ENCODE measurements around the gene PACSIN3. TPM values are rescaled to one million over a fixed set of nuclear protein-coding genes. Genes with fewer than 3 reads are reported as not detected.
"Not testable (repeated sequence)": the region's sequence is repeated elsewhere in the genome, so short reads cannot be mapped to it uniquely, and the experiment has no call there.

The PACSIN3 gene
- total RNA-seq, 1 donor, result not detected

DNA sequence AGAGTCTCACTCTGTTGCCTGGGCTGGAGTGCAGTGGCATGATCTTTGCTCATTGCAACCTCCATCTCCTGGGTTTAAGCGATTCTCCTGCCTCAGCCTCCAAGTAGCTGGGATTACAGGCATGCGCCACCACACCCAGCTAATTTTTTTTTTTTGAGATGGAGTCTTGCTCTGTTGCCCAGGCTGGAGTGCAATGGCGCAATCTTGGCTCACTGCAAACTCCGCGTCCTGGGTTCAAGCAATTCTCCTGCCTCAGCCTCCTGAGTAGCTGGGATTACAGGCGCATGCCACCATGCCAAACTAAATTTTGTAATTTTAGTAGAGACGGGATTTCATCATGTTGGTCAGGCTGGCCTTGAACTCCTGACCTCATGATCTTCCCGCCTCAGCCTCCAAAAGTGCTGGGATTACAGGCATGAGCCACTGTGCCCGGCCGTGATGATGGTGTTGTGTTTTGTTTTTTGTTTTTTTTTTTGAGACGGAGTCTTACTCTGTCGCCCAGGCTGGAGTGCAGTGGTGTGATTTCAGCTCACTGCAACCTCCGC is 21.8 kb upstream of the PACSIN3 start:
- not testable (repeated sequence) for H3K4me1 ChIP-seq (ENCODE audit: insufficient read depth, low read length); H3K4me3 ChIP-seq (ENCODE audit: low read length); H3K9me3 ChIP-seq (ENCODE audit: low read depth, low read length); H3K27me3 ChIP-seq (ENCODE audit: insufficient read depth, low read length)

DNA sequence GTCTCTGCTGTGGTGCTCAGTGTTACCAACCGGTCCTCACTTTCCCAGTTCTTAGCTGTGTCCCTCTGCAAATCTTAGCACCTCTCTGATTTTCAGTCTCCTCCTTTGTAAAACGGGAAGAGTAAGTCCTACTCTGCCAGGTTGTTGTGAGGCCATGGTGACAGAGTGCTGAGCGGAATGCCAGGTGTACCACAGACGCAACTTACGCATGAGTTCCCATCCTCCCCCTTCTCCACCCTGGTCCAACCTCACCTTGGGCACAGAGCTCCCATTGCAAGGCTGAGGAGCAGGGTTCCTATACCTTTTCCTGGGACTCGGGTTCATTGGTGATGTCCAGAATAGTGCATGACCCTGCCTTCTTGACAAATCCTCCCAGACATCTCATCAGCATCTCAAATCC is 21.2 kb upstream of the PACSIN3 start:
- no peaks in the 10 kb centered on the region for H3K27me3 ChIP-seq (ENCODE audit: insufficient read depth, low read length)
- H3K4me1 ChIP-seq (ENCODE audit: insufficient read depth, low read length), result no peaks in the 10 kb centered on the region
- no peak overlapping the region for H3K4me3 ChIP-seq (ENCODE audit: low read length)
- H3K9me3 ChIP-seq (ENCODE audit: low read depth, low read length), result no peaks in the 10 kb centered on the region

DNA sequence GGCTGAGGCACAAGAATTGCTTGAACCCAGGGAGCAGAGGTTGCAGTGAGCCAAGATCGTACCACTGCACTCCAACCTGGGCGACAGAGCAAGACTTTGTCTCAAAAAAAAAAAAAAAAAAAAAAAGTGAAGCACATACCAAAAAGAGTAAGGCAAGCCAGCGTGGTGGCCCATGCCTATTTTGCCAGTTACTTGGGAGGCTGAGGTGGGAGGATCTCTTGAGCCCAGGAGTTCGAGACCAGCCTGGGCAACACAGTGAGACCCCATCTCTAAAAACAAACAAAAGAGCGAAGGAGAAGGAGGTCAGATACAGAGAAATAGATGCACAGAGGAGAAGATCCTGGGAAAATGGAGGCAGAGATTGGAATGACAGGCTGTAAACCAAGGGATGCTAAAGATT is 20.3 kb upstream of the PACSIN3 start:
- not testable (repeated sequence) for H3K4me3 ChIP-seq (ENCODE audit: low read length); H3K4me1 ChIP-seq (ENCODE audit: insufficient read depth, low read length); H3K27me3 ChIP-seq (ENCODE audit: insufficient read depth, low read length)

DNA sequence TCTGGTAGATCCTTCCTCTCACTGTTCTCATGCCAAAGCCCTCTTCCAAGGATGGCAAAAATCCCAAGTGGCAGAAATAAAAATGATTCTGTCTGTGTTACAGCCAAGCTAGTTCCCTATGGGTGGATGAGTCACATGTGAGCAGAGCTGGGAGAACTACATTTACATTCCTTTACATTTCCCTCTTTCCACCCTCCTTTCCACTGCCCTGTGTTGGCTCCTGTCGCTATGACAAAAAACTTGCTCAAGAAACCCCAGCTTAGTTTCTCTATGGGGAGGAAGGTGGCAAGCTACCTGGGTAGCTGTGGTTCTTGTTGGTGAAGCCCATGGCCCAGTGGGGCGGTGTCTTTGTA is 18.4 kb upstream of the PACSIN3 start:
- Histone ChIP-seq H3K27me3 (ENCODE audit: insufficient read depth, low read length) (no peaks in the 10 kb centered on the region), H3K4me1 (ENCODE audit: insufficient read depth, low read length) (no peaks in the 10 kb centered on the region), H3K4me3 (ENCODE audit: low read length) (no peak overlapping the region), H3K9me3 (ENCODE audit: low read depth, low read length) (no peaks in the 10 kb centered on the region)

More for the DNA sequence above, 20.3 kb upstream of the PACSIN3 start:
- H3K9me3 ChIP-seq (ENCODE audit: low read depth, low read length), result not testable (repeated sequence)

DNA sequence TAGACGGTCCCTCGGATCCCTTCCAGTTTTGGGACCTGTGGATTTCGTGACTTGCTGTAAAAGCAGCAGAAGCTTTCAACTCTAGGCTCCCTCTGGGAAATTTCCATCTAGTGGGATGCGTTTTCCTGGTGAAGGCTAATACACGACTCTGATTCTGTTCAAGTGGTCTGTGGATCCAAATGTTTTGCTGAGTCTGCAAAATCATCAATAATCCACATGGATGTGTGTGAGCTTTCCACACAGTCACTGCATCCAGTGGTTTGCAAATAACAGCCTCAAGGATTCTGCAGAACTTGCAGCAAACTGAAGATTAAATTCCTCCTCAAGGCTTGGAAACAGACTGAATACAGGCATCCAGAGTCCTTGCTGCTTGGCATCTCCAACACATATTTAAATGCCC is 16.3 kb upstream of the PACSIN3 start:
- no peaks in the 10 kb centered on the region for H3K9me3 ChIP-seq (ENCODE audit: low read depth, low read length)
- no peaks in the 10 kb centered on the region for H3K27me3 ChIP-seq (ENCODE audit: insufficient read depth, low read length)

DNA sequence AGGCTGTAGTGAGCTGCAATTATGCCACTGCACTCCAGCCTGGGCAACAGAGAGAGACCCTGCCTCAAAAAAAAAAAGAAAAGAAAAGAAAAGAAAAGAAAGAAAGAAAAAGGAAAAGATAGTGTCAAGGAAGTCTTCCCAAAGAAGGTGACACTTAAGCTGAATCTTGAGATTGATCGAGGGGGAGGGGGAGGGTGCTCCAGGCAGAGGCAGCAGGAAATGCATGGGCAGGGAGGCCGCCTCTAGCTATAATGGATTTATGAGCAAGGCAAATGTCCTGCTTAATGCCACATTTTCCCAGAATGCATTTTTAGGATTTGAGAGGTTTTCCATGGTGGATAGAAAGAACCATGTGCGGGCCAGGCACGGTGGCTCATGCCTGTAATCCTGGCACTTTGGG is 14.8 kb upstream of the PACSIN3 start:
- H3K4me1 ChIP-seq (ENCODE audit: insufficient read depth, low read length), result no peaks in the 10 kb centered on the region
- H3K27me3 ChIP-seq (ENCODE audit: insufficient read depth, low read length), result no peaks in the 10 kb centered on the region
- H3K9me3 ChIP-seq (ENCODE audit: low read depth, low read length), result no peaks in the 10 kb centered on the region
- no peak overlapping the region for H3K4me3 ChIP-seq (ENCODE audit: low read length)

More for the DNA sequence above, 16.3 kb upstream of the PACSIN3 start:
- Histone ChIP-seq H3K4me3 (ENCODE audit: low read length) (no peak overlapping the region), H3K4me1 (ENCODE audit: insufficient read depth, low read length) (no peaks in the 10 kb centered on the region)

DNA sequence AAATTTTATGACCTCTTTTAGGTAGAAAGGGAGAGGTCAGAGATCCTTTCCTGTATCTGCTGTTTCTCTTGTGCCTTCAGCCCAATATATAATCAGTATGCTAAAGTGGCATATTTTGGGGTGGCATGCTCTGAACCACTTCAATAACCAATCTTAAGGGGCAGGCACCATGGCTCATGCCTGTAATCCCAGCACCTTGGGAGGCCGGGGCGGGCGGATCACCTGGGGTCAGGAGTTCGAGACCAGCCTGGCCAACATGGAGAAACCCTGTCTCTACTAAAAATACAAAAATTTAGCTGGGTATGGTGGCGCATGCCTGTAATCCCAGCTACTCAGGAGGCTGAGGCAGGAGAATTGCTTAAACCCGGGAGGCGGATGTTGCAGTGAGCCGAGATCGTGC is 11.9 kb upstream of the PACSIN3 start:
- H3K27me3 ChIP-seq (ENCODE audit: insufficient read depth, low read length); H3K9me3 ChIP-seq (ENCODE audit: low read depth, low read length); H3K4me1 ChIP-seq (ENCODE audit: insufficient read depth, low read length); H3K4me3 ChIP-seq (ENCODE audit: low read length): not testable (repeated sequence)

DNA sequence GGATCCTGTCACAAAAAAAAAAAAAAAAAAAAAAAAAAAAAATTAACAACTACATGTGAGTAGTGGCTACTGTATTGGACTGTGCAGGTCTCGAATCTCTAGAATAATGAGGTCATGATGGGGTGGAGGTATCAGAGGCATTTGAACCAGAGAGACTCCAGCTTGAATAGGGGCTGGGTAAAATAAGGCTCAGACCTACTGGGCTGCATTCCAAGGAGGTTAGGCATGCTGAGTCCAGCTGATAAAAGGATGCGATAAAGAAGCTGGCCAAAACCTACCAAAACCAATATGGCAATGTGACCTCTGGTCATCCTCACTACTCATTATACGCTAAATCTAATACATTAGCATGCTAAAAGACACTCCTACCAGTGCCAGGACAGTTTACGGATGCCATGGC is 5.9 kb upstream of the PACSIN3 start:
- Histone ChIP-seq H3K9me3 (ENCODE audit: low read depth, low read length) (no peaks in the 10 kb centered on the region), H3K27me3 (ENCODE audit: insufficient read depth, low read length) (peaks cover 14% of the 10 kb centered on the region), H3K4me3 (ENCODE audit: low read length) (no peak overlapping the region), H3K4me1 (ENCODE audit: insufficient read depth, low read length) (peaks cover 5% of the 10 kb centered on the region)

DNA sequence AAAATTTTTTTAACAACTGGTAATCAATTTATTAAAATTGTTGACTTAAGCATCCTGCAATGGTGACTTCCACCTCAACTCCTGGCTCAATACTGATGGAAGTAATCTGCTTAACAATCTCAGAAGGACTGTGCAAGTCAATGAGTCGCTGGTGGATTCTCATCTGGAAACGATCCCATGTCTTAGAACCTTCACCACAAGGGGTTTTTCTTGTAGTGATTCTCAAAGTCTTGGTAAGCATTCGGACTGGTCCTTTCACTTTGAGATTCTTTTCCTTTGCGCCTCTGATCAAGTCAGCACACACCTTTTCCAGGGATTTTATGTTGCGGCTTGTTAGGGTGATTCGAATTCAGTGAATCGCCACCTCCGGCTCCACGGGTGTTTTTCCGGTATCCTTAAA is 4.9 kb upstream of the PACSIN3 start:
- H3K4me3 ChIP-seq (ENCODE audit: low read length); H3K9me3 ChIP-seq (ENCODE audit: low read depth, low read length): not testable (repeated sequence)
- H3K27me3 ChIP-seq (ENCODE audit: insufficient read depth, low read length), result peaks cover 20% of the 10 kb centered on the region
- H3K4me1 ChIP-seq (ENCODE audit: insufficient read depth, low read length), result peaks cover 13% of the 10 kb centered on the region

DNA sequence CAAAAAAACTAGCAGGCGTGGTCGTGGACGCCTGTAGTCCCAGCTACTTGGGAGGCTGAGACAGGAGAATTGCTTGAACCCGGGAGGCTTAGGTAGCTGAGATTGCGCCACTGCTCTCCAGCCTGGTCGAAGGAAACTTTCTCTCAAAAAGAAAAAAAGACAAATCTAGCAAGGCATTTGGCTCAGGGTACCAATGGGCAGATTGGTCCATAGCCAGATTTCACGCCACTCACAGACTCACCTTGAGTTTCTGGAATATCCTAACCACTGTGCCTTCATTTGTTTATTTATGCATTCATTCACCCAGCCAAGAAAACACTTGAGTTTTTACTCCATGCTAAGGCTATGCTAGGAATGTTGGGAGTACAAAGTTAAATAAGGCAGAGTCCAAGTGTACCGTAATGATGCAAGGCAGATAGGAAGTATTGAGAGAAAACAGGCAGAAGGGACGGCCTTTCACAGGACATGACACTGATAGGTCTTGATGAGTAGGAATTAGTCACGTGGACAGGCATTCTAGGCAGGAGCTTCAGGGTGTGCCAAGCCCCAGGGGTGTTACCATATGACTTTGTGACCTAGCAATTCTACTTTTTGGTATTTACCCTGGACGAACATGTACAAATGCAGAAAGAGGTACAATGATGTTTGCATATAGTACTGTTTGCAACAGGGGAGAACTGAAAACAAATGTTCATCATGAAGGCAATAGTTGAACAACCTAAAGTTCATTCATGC is 3.0 kb upstream of the PACSIN3 start:
- Histone ChIP-seq H3K4me1 (ENCODE audit: insufficient read depth, low read length) (peaks cover 22% of the 10 kb centered on the region), H3K4me3 (ENCODE audit: low read length) (no peak overlapping the region), H3K27me3 (ENCODE audit: insufficient read depth, low read length) (peaks cover 35% of the 10 kb centered on the region), H3K9me3 (ENCODE audit: low read depth, low read length) (no peaks in the 10 kb centered on the region)

DNA sequence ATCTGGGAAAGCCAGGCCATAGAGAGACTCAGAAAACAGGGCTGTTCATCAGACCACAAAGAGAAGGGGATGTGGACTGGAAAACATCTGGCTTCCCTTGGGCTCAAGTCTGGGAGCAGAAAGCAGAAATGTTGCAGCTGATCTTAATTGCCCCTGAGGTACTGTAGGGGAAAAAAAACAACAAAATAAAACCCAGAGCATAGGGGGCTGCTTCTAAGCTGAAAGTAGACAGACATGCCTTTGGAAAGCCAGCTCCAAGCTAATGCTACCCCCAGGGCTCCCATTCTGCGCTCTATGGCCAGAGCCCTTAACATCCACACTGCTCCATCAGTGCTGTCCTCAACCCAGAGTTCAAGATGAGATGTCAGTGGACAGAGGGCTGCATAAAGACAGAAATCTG is 2.0 kb upstream of the PACSIN3 start:
- Histone ChIP-seq H3K4me3 (ENCODE audit: low read length) (no peak overlapping the region), H3K27me3 (ENCODE audit: insufficient read depth, low read length) (peaks cover 44% of the 10 kb centered on the region), H3K9me3 (ENCODE audit: low read depth, low read length) (no peaks in the 10 kb centered on the region), H3K4me1 (ENCODE audit: insufficient read depth, low read length) (peaks cover 22% of the 10 kb centered on the region)

DNA sequence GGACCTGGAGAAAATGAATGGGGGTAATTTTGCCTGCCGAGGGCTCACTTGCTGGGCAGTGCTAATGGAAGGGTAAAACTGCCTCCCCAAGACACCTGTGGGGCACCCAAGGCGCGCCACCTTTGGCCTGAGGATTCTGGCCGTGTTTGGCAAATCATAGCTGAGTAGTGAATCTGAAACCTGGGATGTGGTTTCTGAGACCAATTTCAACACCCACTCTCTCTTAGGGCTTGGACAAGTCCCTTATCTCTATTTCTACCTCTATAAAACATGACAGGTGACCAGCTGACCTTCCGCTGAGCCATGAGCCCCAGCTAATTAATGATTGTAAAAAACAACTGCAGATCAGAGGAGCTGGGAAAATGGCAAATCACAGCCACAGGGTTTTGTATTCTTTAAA is 1.5 kb upstream of the PACSIN3 start:
- peaks cover 22% of the 10 kb centered on the region for H3K4me1 ChIP-seq (ENCODE audit: insufficient read depth, low read length)
- no peak overlapping the region for H3K4me3 ChIP-seq (ENCODE audit: low read length)
- H3K27me3 ChIP-seq (ENCODE audit: insufficient read depth, low read length), result peaks cover 44% of the 10 kb centered on the region
- H3K9me3 ChIP-seq (ENCODE audit: low read depth, low read length), result no peaks in the 10 kb centered on the region

DNA sequence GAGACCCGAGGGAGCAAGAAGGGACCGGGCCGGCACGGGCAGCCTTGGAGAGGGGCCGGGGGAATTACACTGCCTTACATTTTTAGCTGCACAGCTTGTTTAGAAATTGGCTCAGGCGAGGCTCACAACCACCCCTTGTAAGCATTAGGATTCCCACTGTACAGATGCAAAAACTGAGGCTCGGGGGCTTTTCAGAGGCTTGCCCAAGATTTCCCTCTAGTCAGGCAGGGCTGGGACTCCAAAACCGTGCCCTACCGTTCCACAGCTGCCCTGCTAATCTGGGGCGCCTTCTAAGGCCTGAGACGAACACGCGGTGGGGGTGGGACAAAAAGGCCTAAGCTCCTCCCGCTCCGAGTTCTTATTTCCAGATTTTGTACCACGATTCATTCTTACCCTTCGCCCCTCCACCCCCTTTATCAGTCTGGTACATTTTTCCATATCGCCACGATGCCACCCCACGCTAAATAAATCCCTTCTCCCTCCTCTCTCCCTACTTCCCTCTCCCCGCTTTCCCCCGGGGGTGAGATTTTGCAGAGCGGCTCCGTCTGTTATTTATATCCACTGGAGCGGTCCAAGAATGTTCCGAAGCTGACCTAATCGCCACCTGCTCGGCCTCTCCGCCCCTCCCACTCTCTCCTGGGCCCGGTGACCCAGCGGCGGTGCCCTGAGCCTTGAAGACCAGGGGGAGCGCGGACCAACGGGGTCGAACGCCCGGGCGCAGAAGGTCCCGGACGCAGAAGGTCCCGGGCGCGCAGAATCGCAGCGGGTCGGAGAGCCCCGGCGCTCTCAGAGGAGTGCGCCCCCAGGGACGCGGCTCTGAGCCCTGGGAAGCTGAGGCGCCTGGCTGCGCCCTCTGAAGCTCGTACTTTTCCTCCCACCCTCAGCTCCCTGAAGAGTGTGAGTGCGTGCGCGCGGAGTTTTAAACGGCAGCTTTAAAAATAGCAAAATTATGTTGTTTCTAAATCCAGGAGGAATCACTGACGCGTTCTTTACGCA is 764 bp upstream of the PACSIN3 start:
- Histone ChIP-seq H3K27me3 (ENCODE audit: insufficient read depth, low read length) (peaks cover 44% of the 10 kb centered on the region), H3K9me3 (ENCODE audit: low read depth, low read length) (no peaks in the 10 kb centered on the region), H3K4me1 (ENCODE audit: insufficient read depth, low read length) (peaks cover 22% of the 10 kb centered on the region), H3K4me3 (ENCODE audit: low read length) (peak overlapping the region; percentile 30)

DNA sequence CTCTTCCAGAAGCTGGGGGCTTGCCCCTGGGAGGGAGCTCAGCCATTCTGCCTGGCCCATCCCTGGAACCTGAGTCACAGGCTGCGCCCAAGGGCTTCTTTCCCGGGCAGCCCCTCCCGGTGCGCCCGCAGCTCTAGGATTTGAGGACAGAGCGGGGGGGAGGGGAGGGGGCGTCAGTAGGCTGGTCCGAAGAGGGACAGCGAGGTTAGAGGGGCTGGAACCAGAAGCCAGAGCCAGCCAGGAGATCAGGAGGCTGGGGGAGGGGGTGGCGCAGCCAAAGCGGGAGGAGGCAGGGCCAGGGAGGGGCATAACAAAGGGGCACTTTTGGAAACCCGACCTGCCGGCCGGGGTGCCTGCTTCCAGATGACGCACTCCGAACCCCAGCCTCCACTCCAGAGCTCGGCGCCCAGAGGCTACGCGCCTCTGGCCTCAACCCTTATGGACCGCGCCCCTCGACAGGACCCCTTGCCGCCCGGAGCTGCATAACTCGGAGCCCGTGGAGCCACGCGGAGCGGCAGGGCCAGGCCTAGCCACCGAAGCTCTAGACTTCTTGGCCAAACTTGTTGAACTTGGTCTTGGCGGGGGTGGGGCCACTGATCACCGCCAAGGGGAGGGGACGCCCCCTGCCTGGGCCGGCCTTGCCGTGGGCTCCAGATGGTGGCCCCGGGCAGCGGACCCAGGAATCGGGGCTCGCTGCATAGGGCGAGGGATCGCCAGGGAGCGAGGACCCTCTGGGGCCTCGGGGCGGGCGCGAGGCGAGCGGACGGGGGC is 744 bp downstream of the PACSIN3 start:
- H3K9me3 ChIP-seq (ENCODE audit: low read depth, low read length), result no peaks in the 10 kb centered on the region
- H3K4me1 ChIP-seq (ENCODE audit: insufficient read depth, low read length), result peaks cover 22% of the 10 kb centered on the region
- peaks cover 44% of the 10 kb centered on the region for H3K27me3 ChIP-seq (ENCODE audit: insufficient read depth, low read length)
- peak overlapping the region; percentile 30 for H3K4me3 ChIP-seq (ENCODE audit: low read length)
